ENCODE results near the gene STMP1. TPM values are rescaled to one million over a fixed set of nuclear protein-coding genes. Genes with fewer than 3 reads are reported as not detected.
A peak's percentile ranks its signal among the peaks of the same experiment; 100 is the strongest.

The STMP1 gene
- polyA plus RNA-seq, 1 donor (not counting 4 experiments of a cell fraction or from before 2014, with no cell fraction given), result 30.5 TPM

DNA sequence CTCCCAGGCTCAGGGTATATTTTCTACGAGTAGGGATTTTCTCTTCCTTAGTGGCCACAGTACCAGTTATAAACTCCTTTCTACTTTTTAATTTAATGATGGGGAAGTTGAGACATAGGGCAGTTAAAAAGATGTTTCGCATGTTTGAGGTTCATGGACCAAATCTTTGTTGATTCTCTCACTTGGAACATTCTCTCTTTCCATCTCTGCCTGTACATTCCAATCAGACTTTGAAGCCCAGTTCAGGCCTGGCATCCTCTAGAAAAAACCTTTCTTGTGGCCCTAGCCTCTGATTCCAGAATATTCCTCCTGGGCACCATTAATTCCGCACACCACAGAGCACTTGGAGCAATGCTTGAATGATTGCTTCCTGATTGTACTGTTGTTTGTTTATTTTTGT is 47.2 kb downstream of the STMP1 start:
- H2AFZ ChIP-seq (ENCODE audit: control insufficient read depth, low read length), result no peak overlapping the region
- H3K9me1 ChIP-seq (ENCODE audit: control insufficient read depth, extremely low read depth, insufficient read depth, low read length), result no peaks in the 10 kb centered on the region
- H3K9me3 ChIP-seq (ENCODE audit: control insufficient read depth, low read depth, low read length), result no peaks in the 10 kb centered on the region
- no peak overlapping the region for H3K9ac ChIP-seq (ENCODE audit: control insufficient read depth, extremely low read depth, insufficient read depth, low read length)
- H3K4me3 ChIP-seq (ENCODE audit: control insufficient read depth in 2 of 3, extremely low read depth in 1 of 3, insufficient read depth in 2 of 3, low read depth in 1 of 3, low read length in 3 of 3), result no peak overlapping the region
- no peaks in the 10 kb centered on the region for H3K36me3 ChIP-seq (ENCODE audit: control insufficient read depth in 2 of 2, extremely low read depth in 1 of 2, insufficient read depth in 2 of 2, low read length in 2 of 2)
- H3K4me2 ChIP-seq (ENCODE audit: control insufficient read depth, extremely low read depth, insufficient read depth, low read depth, low read length), result no peak overlapping the region
- H3K79me2 ChIP-seq (ENCODE audit: control insufficient read depth, insufficient read depth, low read length), result no peaks in the 10 kb centered on the region
- TF ChIP-seq, protein P1, sequence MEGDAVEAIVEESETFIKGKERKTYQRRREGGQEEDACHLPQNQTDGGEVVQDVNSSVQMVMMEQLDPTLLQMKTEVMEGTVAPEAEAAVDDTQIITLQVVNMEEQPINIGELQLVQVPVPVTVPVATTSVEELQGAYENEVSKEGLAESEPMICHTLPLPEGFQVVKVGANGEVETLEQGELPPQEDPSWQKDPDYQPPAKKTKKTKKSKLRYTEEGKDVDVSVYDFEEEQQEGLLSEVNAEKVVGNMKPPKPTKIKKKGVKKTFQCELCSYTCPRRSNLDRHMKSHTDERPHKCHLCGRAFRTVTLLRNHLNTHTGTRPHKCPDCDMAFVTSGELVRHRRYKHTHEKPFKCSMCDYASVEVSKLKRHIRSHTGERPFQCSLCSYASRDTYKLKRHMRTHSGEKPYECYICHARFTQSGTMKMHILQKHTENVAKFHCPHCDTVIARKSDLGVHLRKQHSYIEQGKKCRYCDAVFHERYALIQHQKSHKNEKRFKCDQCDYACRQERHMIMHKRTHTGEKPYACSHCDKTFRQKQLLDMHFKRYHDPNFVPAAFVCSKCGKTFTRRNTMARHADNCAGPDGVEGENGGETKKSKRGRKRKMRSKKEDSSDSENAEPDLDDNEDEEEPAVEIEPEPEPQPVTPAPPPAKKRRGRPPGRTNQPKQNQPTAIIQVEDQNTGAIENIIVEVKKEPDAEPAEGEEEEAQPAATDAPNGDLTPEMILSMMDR (optimal IDR thresholded peaks at IDR 0.05 in 1 of 3, IDR thresholded peaks at IDR 0.05 in 1 of 3, conservative IDR thresholded peaks at IDR 0.05 in 1 of 3; ENCODE audit: extremely low read depth in 1 of 3, insufficient read depth in 2 of 3, low read length in 3 of 3), result no peak
- TF ChIP-seq EZH2 (IDR thresholded peaks at IDR 0.05; ENCODE audit: low read length), result no peak
- H3K4me1 ChIP-seq (ENCODE audit: control insufficient read depth, extremely low read depth, insufficient read depth, low read length), result peaks cover 38% of the 10 kb centered on the region
- no peaks in the 10 kb centered on the region for H4K20me1 ChIP-seq (ENCODE audit: control insufficient read depth, extremely low read depth, insufficient read depth, low read length)
- DNase-seq (ENCODE audit: low read depth, low spot score), result no peak
- H3K27ac ChIP-seq (ENCODE audit: control insufficient read depth, insufficient read depth, low read length), result no peak overlapping the region
- FAIRE-seq, result no peak
- H3K27me3 ChIP-seq (ENCODE audit: control insufficient read depth, extremely low read depth, insufficient read depth, low read length), result no peaks in the 10 kb centered on the region
- dilution Hi-C loops (cut with MboI; ENCODE audit: extremely low pct_ligation_motif_present, low sequenced_read_pairs), result no loop called here

DNA sequence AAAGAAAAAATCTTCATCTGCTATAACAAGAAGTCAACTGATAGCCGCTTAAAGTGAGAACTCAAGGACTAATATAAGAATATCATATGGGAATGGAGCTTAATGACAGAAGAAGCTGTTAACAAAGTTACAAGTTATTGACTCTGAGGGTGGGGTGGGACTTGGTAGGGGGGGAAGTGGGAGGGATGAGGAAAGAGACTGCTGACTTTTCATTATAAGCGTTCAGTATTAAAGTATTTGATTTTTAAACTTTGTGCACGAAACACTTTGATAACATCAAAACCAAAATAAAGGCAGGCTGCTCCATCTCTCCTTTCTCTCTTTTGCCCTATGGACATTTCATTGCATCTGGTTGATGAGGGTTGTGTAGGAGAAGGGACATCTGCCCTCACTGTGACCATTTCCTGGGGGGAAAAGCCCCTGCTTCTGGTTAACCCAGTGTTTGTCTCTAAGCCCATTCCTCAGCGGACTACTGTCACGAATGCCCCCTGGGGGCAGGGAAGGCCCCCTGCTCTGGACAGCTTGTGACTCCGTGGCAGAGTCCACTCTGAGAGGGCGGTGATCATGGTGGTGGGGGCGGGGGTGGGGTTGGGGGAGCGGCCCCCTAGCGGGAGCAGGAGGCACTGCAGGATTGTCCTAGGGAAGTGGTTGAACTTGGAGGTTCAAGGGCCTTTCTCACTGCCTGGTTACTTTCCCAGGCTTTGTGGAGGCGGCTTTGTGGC is 48.3 kb downstream of the STMP1 start:
- Histone ChIP-seq H3K27me3 (ENCODE audit: control insufficient read depth, extremely low read depth, insufficient read depth, low read length) (no peaks in the 10 kb centered on the region), H3K4me3 (ENCODE audit: control insufficient read depth in 2 of 3, extremely low read depth in 1 of 3, insufficient read depth in 2 of 3, low read depth in 1 of 3, low read length in 3 of 3) (no peak overlapping the region), H3K9me1 (ENCODE audit: control insufficient read depth, extremely low read depth, insufficient read depth, low read length) (no peaks in the 10 kb centered on the region), H3K27ac (ENCODE audit: control insufficient read depth, insufficient read depth, low read length) (no peak overlapping the region), H3K9me3 (ENCODE audit: control insufficient read depth, low read depth, low read length) (no peaks in the 10 kb centered on the region), H2AFZ (ENCODE audit: control insufficient read depth, low read length) (no peak overlapping the region), H3K9ac (ENCODE audit: control insufficient read depth, extremely low read depth, insufficient read depth, low read length) (no peak overlapping the region), H3K79me2 (ENCODE audit: control insufficient read depth, insufficient read depth, low read length) (no peaks in the 10 kb centered on the region), H3K4me1 (ENCODE audit: control insufficient read depth, extremely low read depth, insufficient read depth, low read length) (peaks cover 38% of the 10 kb centered on the region), H3K4me2 (ENCODE audit: control insufficient read depth, extremely low read depth, insufficient read depth, low read depth, low read length) (no peak overlapping the region), H4K20me1 (ENCODE audit: control insufficient read depth, extremely low read depth, insufficient read depth, low read length) (no peaks in the 10 kb centered on the region), H3K36me3 (ENCODE audit: control insufficient read depth in 2 of 2, extremely low read depth in 1 of 2, insufficient read depth in 2 of 2, low read length in 2 of 2) (no peaks in the 10 kb centered on the region)
- DNase-seq (ENCODE audit: low read depth, low spot score), result no peak
- dilution Hi-C loops (cut with MboI; ENCODE audit: extremely low pct_ligation_motif_present, low sequenced_read_pairs), result no loop called here
- FAIRE-seq, result no peak
- no peak for TF ChIP-seq EZH2 (IDR thresholded peaks at IDR 0.05; ENCODE audit: low read length)
- TF ChIP-seq, protein P1 (optimal IDR thresholded peaks at IDR 0.05 in 1 of 3, IDR thresholded peaks at IDR 0.05 in 1 of 3, conservative IDR thresholded peaks at IDR 0.05 in 1 of 3; ENCODE audit: extremely low read depth in 1 of 3, insufficient read depth in 2 of 3, low read length in 3 of 3), result peak; percentile 41 to 77 (median 62)

Measured in keratinocyte (primary cell).